Keratinocyte (primary cell): ENCODE data around the gene RAET1E.

Source experiments
- CTCF ChIP-seq, 3 experiments: IDR thresholded peaks in 1 of 3; conservative IDR thresholded peaks in 1 of 3; optimal IDR thresholded peaks in 1 of 3; 2 replicates in 2 of 3; 3 replicates in 1 of 3; pipeline versions ENCODE3 to v1.5.1; 2011; ENCODE audit warnings: low read length in 3 of 3, mild to moderate bottlenecking in 3 of 3, moderate library complexity in 2 of 3, control low read depth in 1 of 3, inconsistent platforms in 1 of 3; ENCODE audit not compliant: insufficient read depth in 2 of 3; ENCODE audit errors: extremely low read depth in 1 of 3
- EZH2 ChIP-seq: IDR thresholded peaks from one replicate; pipeline ENCODE4 v1.6.1; 2012; ENCODE audit warnings: inconsistent platforms, mild to moderate bottlenecking, low read length, moderate library complexity

DNA sequence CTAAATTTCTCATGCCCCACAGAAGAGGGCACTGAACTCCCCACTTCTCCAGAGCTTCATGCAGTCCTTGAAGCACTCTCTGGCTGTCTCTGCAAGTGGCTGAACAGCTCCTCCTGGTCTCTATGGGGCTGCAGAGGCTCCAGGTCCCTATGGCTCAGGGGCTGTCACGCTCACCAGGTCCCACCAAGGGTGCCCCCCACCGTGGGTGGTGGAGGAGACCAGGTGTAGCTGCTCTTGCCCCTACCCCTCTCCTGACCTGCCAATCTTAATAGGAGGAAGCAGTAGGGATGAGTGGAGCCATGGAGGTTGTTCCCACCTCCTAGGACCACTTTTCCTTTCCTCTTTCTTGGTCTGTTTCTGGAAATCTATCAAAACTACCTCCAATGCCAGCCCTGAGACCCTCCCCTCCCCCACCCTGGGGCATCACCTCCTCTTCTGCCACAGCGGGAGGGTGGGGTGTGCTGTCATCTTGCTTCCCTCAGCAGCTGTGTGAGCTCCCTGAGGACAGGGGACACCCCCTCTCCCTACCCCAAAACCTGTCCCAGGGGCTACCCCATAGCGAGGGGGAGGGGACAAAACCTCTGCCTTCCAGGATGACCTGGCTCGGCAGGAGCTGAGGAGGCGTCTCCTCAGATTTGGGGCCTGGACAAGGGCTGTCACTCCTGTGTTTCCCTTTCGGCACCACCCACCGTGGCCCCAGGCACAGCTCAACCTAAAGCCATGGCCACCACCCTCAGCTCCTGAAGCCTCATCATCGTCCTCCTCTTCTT is 12.0 kb upstream of the RAET1E start:
- TF ChIP-seq CTCF (optimal IDR thresholded peaks at IDR 0.05 in 1 of 3, IDR thresholded peaks at IDR 0.05 in 1 of 3, conservative IDR thresholded peaks at IDR 0.05 in 1 of 3; ENCODE audit: extremely low read depth in 1 of 3, insufficient read depth in 2 of 3, low read length in 3 of 3) (no peak), EZH2 (no peak)
